ENCODE measurements around the gene SCGB1A1.

SCGB1A1 gene

GRCh38 chr11:62404435-62404834 is 14.4 kb upstream of the SCGB1A1 start:
- Histone ChIP-seq H3K9ac (ENCODE audit: low read length) (no peak overlapping the region), H3K36me3 (ENCODE audit: low read length) (no peaks in the 10 kb centered on the region), H3K9me3 (ENCODE audit: insufficient read depth, low read length) (no peaks in the 10 kb centered on the region), H3K27ac (ENCODE audit: low read depth, low read length) (no peak overlapping the region), H3K4me2 (ENCODE audit: low read depth, low read length, poor library complexity, severe bottlenecking) (no peak overlapping the region), H3K9me2 (replicated peaks; ENCODE audit: insufficient read depth, low read length) (no peaks in the 10 kb centered on the region), H3K27me3 (ENCODE audit: low read length) (no peaks in the 10 kb centered on the region), H2AFZ (ENCODE audit: low read depth, low read length, severe bottlenecking) (no peak overlapping the region), H3K79me2 (ENCODE audit: insufficient read depth, low read length) (no peaks in the 10 kb centered on the region), H3K4me3 (ENCODE audit: insufficient read depth, low read length, poor library complexity, severe bottlenecking) (no peak overlapping the region), H3F3A (ENCODE audit: insufficient read depth) (no peaks in the 10 kb centered on the region), H4K20me1 (ENCODE audit: low read depth, low read length) (no peaks in the 10 kb centered on the region)
- TF ChIP-seq EZH2phosphoT487 (conservative IDR thresholded peaks at IDR 0.05; ENCODE audit: low read length): no peak
- TF ChIP-seq CTCF (IDR thresholded peaks at IDR 0.05; ENCODE audit: insufficient read depth, low read length, poor library complexity, severe bottlenecking): no peak

- TF ChIP-seq EZH2phosphoT487 (conservative IDR thresholded peaks at IDR 0.05; ENCODE audit: low read length): no peak
- TF ChIP-seq CTCF (IDR thresholded peaks at IDR 0.05; ENCODE audit: insufficient read depth, low read length, poor library complexity, severe bottlenecking): no peak
- Histone ChIP-seq H3K9me3 (ENCODE audit: insufficient read depth, low read length) (no peaks in the 10 kb centered on the region), H3K9me2 (replicated peaks; ENCODE audit: insufficient read depth, low read length) (no peaks in the 10 kb centered on the region), H3K27me3 (ENCODE audit: low read length) (no peaks in the 10 kb centered on the region), H3K79me2 (ENCODE audit: insufficient read depth, low read length) (no peaks in the 10 kb centered on the region), H3K4me3 (ENCODE audit: insufficient read depth, low read length, poor library complexity, severe bottlenecking) (no peak overlapping the region), H3K27ac (ENCODE audit: low read depth, low read length) (no peak overlapping the region), H3K36me3 (ENCODE audit: low read length) (no peaks in the 10 kb centered on the region), H3K9ac (ENCODE audit: low read length) (no peak overlapping the region), H2AFZ (ENCODE audit: low read depth, low read length, severe bottlenecking) (no peak overlapping the region), H3K4me2 (ENCODE audit: low read depth, low read length, poor library complexity, severe bottlenecking) (no peak overlapping the region), H3F3A (ENCODE audit: insufficient read depth) (no peaks in the 10 kb centered on the region), H4K20me1 (ENCODE audit: low read depth, low read length) (no peaks in the 10 kb centered on the region)
Observed at GRCh38 chr11:62404901-62405300, 13.9 kb upstream of the SCGB1A1 start.

- no peak overlapping the region for H2AFZ ChIP-seq (ENCODE audit: low read depth, low read length, severe bottlenecking)
- H3K4me3 ChIP-seq (ENCODE audit: insufficient read depth, low read length, poor library complexity, severe bottlenecking): no peak overlapping the region
- no peak overlapping the region for H3K4me2 ChIP-seq (ENCODE audit: low read depth, low read length, poor library complexity, severe bottlenecking)
- H3K27me3 ChIP-seq (ENCODE audit: low read length): no peaks in the 10 kb centered on the region
- no peak overlapping the region for H3K27ac ChIP-seq (ENCODE audit: low read depth, low read length)
- no peak for TF ChIP-seq EZH2phosphoT487 (conservative IDR thresholded peaks at IDR 0.05; ENCODE audit: low read length)
- TF ChIP-seq CTCF (IDR thresholded peaks at IDR 0.05; ENCODE audit: insufficient read depth, low read length, poor library complexity, severe bottlenecking): no peak
- H3F3A ChIP-seq (ENCODE audit: insufficient read depth): no peaks in the 10 kb centered on the region
- no peak overlapping the region for H3K9ac ChIP-seq (ENCODE audit: low read length)
- H3K9me3 ChIP-seq (ENCODE audit: insufficient read depth, low read length): no peaks in the 10 kb centered on the region
- no peaks in the 10 kb centered on the region for H4K20me1 ChIP-seq (ENCODE audit: low read depth, low read length)
- H3K79me2 ChIP-seq (ENCODE audit: insufficient read depth, low read length): no peaks in the 10 kb centered on the region
- no peaks in the 10 kb centered on the region for H3K36me3 ChIP-seq (ENCODE audit: low read length)
- H3K9me2 ChIP-seq (replicated peaks; ENCODE audit: insufficient read depth, low read length): no peaks in the 10 kb centered on the region
Observed at GRCh38 chr11:62406034-62406433, 12.8 kb upstream of the SCGB1A1 start.
